Embryonic facial prominence (tissue), 1 donor: ENCODE data around the gene MRPL46.
"Not testable (repeated sequence)": the region's sequence is repeated elsewhere in the genome, so short reads cannot be mapped to it uniquely, and the experiment has no call there.

ENCODE experiments used
- DNase-seq: peaks from one replicate; pipeline ENCODE4 v3.0.0-alpha.2; 2016; ENCODE audit errors: extremely low spot score

Gene MRPL46

GRCh38 chr15:88477904-88478303 lies 10.7 kb upstream of the MRPL46 start:
- DNase-seq = no peak

- no peak for DNase-seq
These were observed 9.9 kb upstream of the MRPL46 start for GRCh38 chr15:88477126-88477525.

GRCh38 chr15:88476635-88477060 lies 9.5 kb upstream of the MRPL46 start:
- no peak for DNase-seq

- not testable (repeated sequence) for DNase-seq
These were observed 6.6 kb upstream of the MRPL46 start for GRCh38 chr15:88473661-88474293.

- DNase-seq = no peak
These were observed 5.0 kb upstream of the MRPL46 start for GRCh38 chr15:88472225-88472624.

- DNase-seq = no peak
These were observed 3.6 kb upstream of the MRPL46 start for GRCh38 chr15:88470625-88471372.

- DNase-seq = no peak
These were observed 2.1 kb upstream of the MRPL46 start for GRCh38 chr15:88469321-88469720.

GRCh38 chr15:88468721-88469120 lies 1.5 kb upstream of the MRPL46 start:
- DNase-seq = not testable (repeated sequence)

GRCh38 chr15:88467935-88468528 lies 844 bp upstream of the MRPL46 start:
- DNase-seq = no peak

GRCh38 chr15:88465633-88466224 lies 1.5 kb downstream of the MRPL46 start:
- DNase-seq = no peak

GRCh38 chr15:88463870-88464532 lies 3.2 kb downstream of the MRPL46 start:
- no peak for DNase-seq

- DNase-seq = no peak
These were observed 10.5 kb downstream of the MRPL46 start for GRCh38 chr15:88456733-88457132.

GRCh38 chr15:88454867-88455810 lies 12.0 kb downstream of the MRPL46 start:
- peak; percentile 31 for DNase-seq

- no peak for DNase-seq
These were observed 13.0 kb downstream of the MRPL46 start for GRCh38 chr15:88454236-88454635.

GRCh38 chr15:88453651-88454050 lies 13.5 kb downstream of the MRPL46 start:
- DNase-seq = no peak

- no peak for DNase-seq
These were observed 16.9 kb downstream of the MRPL46 start for GRCh38 chr15:88450125-88450798.

GRCh38 chr15:88449581-88449980 lies 17.6 kb downstream of the MRPL46 start:
- DNase-seq = no peak

GRCh38 chr15:88448991-88449461 lies 18.2 kb downstream of the MRPL46 start:
- DNase-seq = no peak

GRCh38 chr15:88447741-88448140 lies 19.4 kb downstream of the MRPL46 start:
- DNase-seq = no peak

- DNase-seq = no peak
These were observed 20.0 kb downstream of the MRPL46 start for GRCh38 chr15:88447206-88447605.
